Thymus (tissue), 11 donors: ENCODE data around the gene GPR25. TPM values are rescaled to one million over a fixed set of nuclear protein-coding genes. Genes with fewer than 3 reads are reported as not detected.

ENCODE experiments used
- DNase-seq, 9 donors: peaks; one replicate each; pipeline ENCODE4 v3.0.0-alpha.2; 2013; ENCODE audit warnings: low spot score in 9 of 9, low read depth in 6 of 9, missing footprints in 1 of 9
- H3K27ac ChIP-seq, 2 donors: one replicate each; pipeline ENCODE4 v1.5.1; 2013; ENCODE audit warnings: control low read depth in 1 of 2, low read depth in 1 of 2, low read length in 1 of 2, mild to moderate bottlenecking in 1 of 2, moderate library complexity in 1 of 2
- H3K27me3 ChIP-seq, 2 donors: one replicate each; pipeline ENCODE4 v1.5.1; 2013; ENCODE audit warnings: low read length in 1 of 2; ENCODE audit not compliant: control insufficient read depth in 2 of 2, insufficient read depth in 1 of 2
- H3K36me3 ChIP-seq, 2 donors: one replicate each; pipeline ENCODE4 v1.5.1; 2013; ENCODE audit warnings: low read length in 1 of 2, mild to moderate bottlenecking in 1 of 2, moderate library complexity in 1 of 2; ENCODE audit not compliant: control insufficient read depth in 2 of 2, insufficient read depth in 2 of 2
- H3K4me1 ChIP-seq, 2 donors: one replicate each; pipeline ENCODE4 v1.5.1; 2013; ENCODE audit warnings: low read length in 2 of 2; ENCODE audit not compliant: control insufficient read depth in 2 of 2, insufficient read depth in 2 of 2
- H3K4me3 ChIP-seq, 2 donors: one replicate each; pipeline ENCODE4 v1.5.1; 2013; ENCODE audit warnings: low read length in 2 of 2, control low read depth in 1 of 2, mild to moderate bottlenecking in 1 of 2
- H3K9me3 ChIP-seq, 2 donors: one replicate each; pipeline ENCODE4 v1.5.1; 2013; ENCODE audit warnings: low read length in 1 of 2, mild to moderate bottlenecking in 1 of 2; ENCODE audit not compliant: control insufficient read depth in 2 of 2, insufficient read depth in 1 of 2
- WGBS: extraction: QIAGEN DNeasy Blood & Tissue Kit; methylation state at CpG from one replicate; pipeline ENCODE4 v1.1.7; 2013; 5-methylcytosine and 5-hydroxymethylcytosine counted together
- polyA plus RNA-seq: library from polyadenylated mRNA; stranded (reverse); fragments of 200-250 nt; gene quantifications from one replicate; pipeline ENCODE4 v1.2.3, GENCODE V29; 2013
- total RNA-seq: library from RNA; stranded (reverse); fragments of 120-200 nt; gene quantifications from one replicate; pipeline ENCODE4 v1.2.4, GENCODE V29; 2013
- donor health status: healthy.

Gene GPR25
- total and polyA plus RNA-seq, 2 donors = 0.05 to 0.07 TPM

- no peaks in the 10 kb centered on the region for H3K36me3 ChIP-seq
- DNase-seq = no peak
- peaks cover 0 to 10% of the 10 kb centered on the region in 2 donors for H3K9me3 ChIP-seq
- H3K27ac ChIP-seq = no peak overlapping the region
- H3K4me3 ChIP-seq = no peak overlapping the region
- peaks cover 6 to 30% of the 10 kb centered on the region in 2 donors for H3K4me1 ChIP-seq
- peaks cover 30 to 64% of the 10 kb centered on the region in 2 donors for H3K27me3 ChIP-seq
- WGBS = 96% methylated on average over 2 of the region's 2 CpGs
Measured at GRCh38 chr1:200889571-200889970, 16.8 kb downstream of the GPR25 start.

- no peak for DNase-seq
- H3K9me3 ChIP-seq = peaks cover 0 to 10% of the 10 kb centered on the region in 2 donors
- no peak overlapping the region for H3K27ac ChIP-seq
- peaks cover 6 to 30% of the 10 kb centered on the region in 2 donors for H3K4me1 ChIP-seq
- no peaks in the 10 kb centered on the region for H3K36me3 ChIP-seq
- no peak overlapping the region for H3K4me3 ChIP-seq
- peaks cover 30 to 69% of the 10 kb centered on the region in 2 donors for H3K27me3 ChIP-seq
- WGBS = 97% methylated on average over 15 of the region's 15 CpGs
Measured at GRCh38 chr1:200890027-200890426, 17.2 kb downstream of the GPR25 start.

GRCh38 chr1:200890818-200891773 is 18.3 kb downstream of the GPR25 start:
- Histone ChIP-seq H3K36me3 (no peaks in the 10 kb centered on the region), H3K27me3 (peaks cover 30 to 75% of the 10 kb centered on the region in 2 donors), H3K27ac (no peak overlapping the region), H3K4me1 (peaks cover 6 to 35% of the 10 kb centered on the region in 2 donors), H3K9me3 (peaks cover 0 to 10% of the 10 kb centered on the region in 2 donors), H3K4me3 (peak overlapping the region; percentile 29 to 35)
- no peak for DNase-seq
- WGBS = 4% methylated on average over 72 of the region's 72 CpGs

GRCh38 chr1:200891774-200892157 is 19.0 kb downstream of the GPR25 start:
- H3K36me3 ChIP-seq = no peaks in the 10 kb centered on the region
- no peak for DNase-seq
- peaks cover 6 to 35% of the 10 kb centered on the region in 2 donors for H3K4me1 ChIP-seq
- H3K27ac ChIP-seq = no peak overlapping the region
- 19% methylated on average over 8 of the region's 8 CpGs for WGBS
- H3K4me3 ChIP-seq = peak overlapping the region in 1 of 2 donors; percentile 29
- H3K27me3 ChIP-seq = peaks cover 30 to 75% of the 10 kb centered on the region in 2 donors
- peaks cover 0 to 12% of the 10 kb centered on the region in 2 donors for H3K9me3 ChIP-seq

GRCh38 chr1:200892546-200892945 is 19.8 kb downstream of the GPR25 start:
- H3K27me3 ChIP-seq = peaks cover 30 to 77% of the 10 kb centered on the region in 2 donors
- H3K27ac ChIP-seq = no peak overlapping the region
- no peak for DNase-seq
- peaks cover 6 to 36% of the 10 kb centered on the region in 2 donors for H3K4me1 ChIP-seq
- no peak overlapping the region for H3K4me3 ChIP-seq
- no peaks in the 10 kb centered on the region for H3K36me3 ChIP-seq
- 54% methylated on average over 4 of the region's 4 CpGs for WGBS
- H3K9me3 ChIP-seq = peaks cover 0 to 15% of the 10 kb centered on the region in 2 donors

GRCh38 chr1:200892958-200893357 is 20.2 kb downstream of the GPR25 start:
- H3K27ac ChIP-seq = no peak overlapping the region
- H3K9me3 ChIP-seq = peaks cover 0 to 15% of the 10 kb centered on the region in 2 donors
- H3K4me1 ChIP-seq = peaks cover 6 to 31% of the 10 kb centered on the region in 2 donors
- H3K4me3 ChIP-seq = no peak overlapping the region
- H3K36me3 ChIP-seq = no peaks in the 10 kb centered on the region
- no peak for DNase-seq
- H3K27me3 ChIP-seq = peaks cover 30 to 75% of the 10 kb centered on the region in 2 donors

GRCh38 chr1:200893411-200893901 is 20.7 kb downstream of the GPR25 start:
- H3K4me1 ChIP-seq = peaks cover under 1 to 26% of the 10 kb centered on the region in 2 donors
- no peak for DNase-seq

GRCh38 chr1:200894712-200895442 is 22.1 kb downstream of the GPR25 start, which contains the start of gene INAVA:
Gene INAVA, plus strand, starts transcription at chr1:200894900. Its CDS starts 3,501 bp downstream, at chr1:200898401.
- 94% methylated on average over 15 of the region's 15 CpGs for WGBS
- DNase-seq = no peak

More at GRCh38 chr1:200893411-200893901, 20.7 kb downstream of the GPR25 start:
- Histone ChIP-seq H3K4me3 (no peak overlapping the region), H3K27ac (no peak overlapping the region), H3K36me3 (no peaks in the 10 kb centered on the region), H3K27me3 (peaks cover 30 to 72% of the 10 kb centered on the region in 2 donors), H3K9me3 (peaks cover 0 to 15% of the 10 kb centered on the region in 2 donors)
- 95% methylated on average over 6 of the region's 6 CpGs for WGBS

More at GRCh38 chr1:200894712-200895442, 22.1 kb downstream of the GPR25 start, which contains the start of gene INAVA:
- Histone ChIP-seq H3K4me1 (peaks cover 0 to 20% of the 10 kb centered on the region in 2 donors), H3K36me3 (no peaks in the 10 kb centered on the region), H3K27ac (peak within 1 kb of the TSS in 1 of 2 donors; percentile 8), H3K9me3 (peaks cover 0 to 15% of the 10 kb centered on the region in 2 donors), H3K27me3 (peaks cover 29 to 60% of the 10 kb centered on the region in 2 donors), H3K4me3 (no peak within 1 kb of the TSS)
